AG09319 (cell line): ENCODE measurements around the gene PLEKHM3.

Experiments
- DNase-seq: peaks from one replicate; pipeline ENCODE4 v3.0.0-alpha.2; 2010; ENCODE audit warnings: low read depth; ENCODE audit errors: extremely low read depth
- TF ChIP-seq, protein P1 (sequence below): IDR thresholded peaks from 2 replicates; pipeline ENCODE4 v1.5.1; 2011; ENCODE audit warnings: low read depth, mild to moderate bottlenecking, inconsistent platforms, low read length, moderate library complexity

The PLEKHM3 gene

DNA sequence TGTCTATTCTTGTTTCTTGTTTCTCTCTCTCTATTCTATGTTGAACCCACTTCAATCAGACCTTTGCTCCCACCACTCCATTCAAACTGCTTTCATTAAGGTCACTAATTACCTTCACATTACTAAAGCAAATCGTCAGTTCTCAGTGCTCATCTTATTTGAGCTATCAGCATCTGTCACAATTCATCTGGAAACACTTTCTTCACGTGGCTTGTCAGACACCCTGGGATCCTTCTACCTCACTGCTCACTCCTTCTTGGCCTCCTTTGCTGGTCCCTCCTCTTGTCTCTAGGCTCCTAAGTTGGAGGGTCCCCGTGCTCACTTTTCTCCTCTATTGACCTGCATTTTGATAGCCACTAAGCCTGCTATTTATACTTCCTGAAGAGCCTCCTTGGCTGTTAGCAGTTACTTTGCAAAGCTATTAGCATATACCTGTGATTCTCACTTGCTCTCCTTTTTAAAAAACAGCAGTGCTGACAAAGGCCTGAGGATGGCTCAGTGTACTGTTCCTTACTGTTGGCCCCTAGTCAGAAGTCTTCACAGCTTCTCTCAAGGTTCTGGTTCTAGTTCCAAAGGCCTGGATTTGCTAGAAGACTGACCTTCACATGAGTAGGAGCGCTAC is 80.2 kb downstream of the PLEKHM3 start:
- no peak for DNase-seq
- TF ChIP-seq, protein P1, sequence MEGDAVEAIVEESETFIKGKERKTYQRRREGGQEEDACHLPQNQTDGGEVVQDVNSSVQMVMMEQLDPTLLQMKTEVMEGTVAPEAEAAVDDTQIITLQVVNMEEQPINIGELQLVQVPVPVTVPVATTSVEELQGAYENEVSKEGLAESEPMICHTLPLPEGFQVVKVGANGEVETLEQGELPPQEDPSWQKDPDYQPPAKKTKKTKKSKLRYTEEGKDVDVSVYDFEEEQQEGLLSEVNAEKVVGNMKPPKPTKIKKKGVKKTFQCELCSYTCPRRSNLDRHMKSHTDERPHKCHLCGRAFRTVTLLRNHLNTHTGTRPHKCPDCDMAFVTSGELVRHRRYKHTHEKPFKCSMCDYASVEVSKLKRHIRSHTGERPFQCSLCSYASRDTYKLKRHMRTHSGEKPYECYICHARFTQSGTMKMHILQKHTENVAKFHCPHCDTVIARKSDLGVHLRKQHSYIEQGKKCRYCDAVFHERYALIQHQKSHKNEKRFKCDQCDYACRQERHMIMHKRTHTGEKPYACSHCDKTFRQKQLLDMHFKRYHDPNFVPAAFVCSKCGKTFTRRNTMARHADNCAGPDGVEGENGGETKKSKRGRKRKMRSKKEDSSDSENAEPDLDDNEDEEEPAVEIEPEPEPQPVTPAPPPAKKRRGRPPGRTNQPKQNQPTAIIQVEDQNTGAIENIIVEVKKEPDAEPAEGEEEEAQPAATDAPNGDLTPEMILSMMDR = no peak

DNA sequence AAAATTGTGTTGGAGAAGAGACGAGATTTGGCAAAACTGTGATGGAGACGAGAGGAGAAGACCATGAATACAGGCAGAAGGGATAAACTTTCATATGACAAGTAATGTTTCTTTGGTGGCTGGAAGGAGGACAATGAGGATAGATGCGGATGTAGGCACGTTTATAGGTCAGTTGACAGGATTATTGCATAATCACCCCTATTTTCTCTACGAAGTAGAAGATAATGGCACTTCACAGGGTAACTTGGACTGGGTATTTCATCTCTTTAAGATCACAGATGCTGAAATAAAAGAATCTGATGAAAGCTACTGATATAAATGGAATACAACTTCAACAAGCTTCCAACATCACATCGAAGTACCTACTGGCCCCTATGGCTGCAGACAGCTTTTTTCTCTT is 81.0 kb downstream of the PLEKHM3 start:
- TF ChIP-seq, protein P1 = no peak
- no peak for DNase-seq

DNA sequence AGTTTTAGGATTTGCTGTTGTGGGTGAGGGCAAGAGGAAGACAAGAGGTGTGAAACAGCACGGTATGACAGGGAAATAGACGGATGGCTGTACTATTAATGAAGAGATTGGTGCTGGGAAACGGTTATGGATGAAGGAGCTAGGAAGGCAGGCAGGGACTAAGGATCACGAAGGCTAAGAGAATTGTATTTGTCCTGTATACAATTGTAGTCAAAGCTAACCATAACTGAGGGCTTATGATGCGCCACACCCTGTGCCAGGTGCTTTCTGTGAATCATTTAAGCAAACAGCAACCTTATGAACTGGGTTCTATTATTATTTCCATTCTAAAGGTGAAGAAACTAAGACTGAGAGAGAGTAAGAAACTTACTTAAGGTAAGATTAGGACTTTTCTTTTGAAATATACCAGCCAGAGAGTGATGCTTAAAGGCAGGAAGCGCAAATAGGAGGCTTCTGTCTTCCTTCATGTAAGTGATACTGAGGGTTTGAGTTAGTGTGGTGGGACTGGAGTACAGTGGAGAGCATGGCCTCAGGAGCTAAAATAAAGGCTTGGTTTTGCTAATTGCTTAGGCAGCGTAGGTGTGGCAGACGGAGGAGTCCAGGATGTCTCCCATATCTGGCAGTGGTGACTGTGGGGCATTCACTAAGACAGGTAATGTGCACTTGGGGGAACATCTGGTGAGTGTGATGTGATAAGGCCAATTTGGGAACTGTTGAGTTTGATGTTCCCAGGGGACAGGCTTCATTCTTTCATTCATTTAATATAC is 85.8 kb downstream of the PLEKHM3 start:
- TF ChIP-seq, protein P1 = no peak
- DNase-seq = no peak

DNA sequence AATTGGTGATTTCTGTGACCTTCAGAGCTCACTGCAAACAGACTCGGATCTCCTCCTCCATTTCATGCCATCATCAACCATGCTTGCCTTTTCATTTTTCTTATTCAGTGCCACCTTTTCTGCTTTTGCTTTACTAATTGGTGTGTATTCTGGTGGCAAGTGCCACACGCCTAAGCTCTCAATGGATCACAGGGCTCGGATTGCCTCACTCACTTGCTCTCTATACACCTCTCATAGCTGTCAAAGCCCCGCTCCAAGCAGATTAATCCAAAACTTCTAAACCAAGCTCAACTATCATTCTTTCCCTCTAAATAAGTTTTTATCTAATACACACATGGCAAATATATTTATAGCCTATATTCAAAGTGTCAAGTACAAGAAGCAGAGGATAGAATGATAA is 86.4 kb downstream of the PLEKHM3 start:
- no peak for DNase-seq

DNA sequence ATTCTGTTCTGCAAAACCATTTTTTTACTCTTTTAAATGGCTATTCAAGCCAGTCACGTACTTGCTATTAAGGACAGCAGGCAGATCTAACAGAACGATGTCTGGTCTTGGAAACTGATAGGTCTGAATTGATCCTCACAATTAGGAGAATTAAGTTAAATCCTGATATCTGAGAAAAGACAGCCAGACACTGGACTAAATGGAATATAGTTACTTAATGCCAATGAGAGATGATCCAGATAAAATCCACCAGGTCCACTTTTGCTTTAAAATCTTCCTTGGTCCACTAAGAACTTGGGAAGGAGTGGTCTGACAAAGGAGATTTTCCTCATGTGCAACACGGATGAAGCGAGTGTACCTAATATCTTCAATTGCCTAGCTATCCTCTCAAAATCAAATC is 86.9 kb downstream of the PLEKHM3 start:
- no peak for DNase-seq
- TF ChIP-seq, protein P1 = no peak

More for the DNA sequence above, 86.4 kb downstream of the PLEKHM3 start:
- TF ChIP-seq, protein P1 = no peak

DNA sequence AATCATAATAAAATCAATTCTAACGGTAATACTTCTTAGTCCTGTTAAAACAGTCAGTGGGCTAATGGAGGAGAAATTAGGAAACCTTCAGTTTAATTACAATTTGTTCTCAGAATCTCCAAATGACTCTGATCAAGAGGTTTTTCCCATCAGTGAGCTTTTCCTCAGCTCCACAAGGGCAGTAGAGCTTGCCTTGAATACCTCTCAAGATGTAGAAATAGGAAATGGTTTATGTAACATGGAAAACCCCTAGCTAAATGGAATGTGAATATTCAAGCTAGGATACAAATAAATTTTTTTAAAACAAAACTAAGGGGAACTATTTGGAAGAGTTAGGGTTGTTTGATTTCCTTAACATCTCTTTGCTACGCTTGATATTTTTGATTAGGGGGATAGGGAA is 87.5 kb downstream of the PLEKHM3 start:
- TF ChIP-seq, protein P1 = no peak
- no peak for DNase-seq

DNA sequence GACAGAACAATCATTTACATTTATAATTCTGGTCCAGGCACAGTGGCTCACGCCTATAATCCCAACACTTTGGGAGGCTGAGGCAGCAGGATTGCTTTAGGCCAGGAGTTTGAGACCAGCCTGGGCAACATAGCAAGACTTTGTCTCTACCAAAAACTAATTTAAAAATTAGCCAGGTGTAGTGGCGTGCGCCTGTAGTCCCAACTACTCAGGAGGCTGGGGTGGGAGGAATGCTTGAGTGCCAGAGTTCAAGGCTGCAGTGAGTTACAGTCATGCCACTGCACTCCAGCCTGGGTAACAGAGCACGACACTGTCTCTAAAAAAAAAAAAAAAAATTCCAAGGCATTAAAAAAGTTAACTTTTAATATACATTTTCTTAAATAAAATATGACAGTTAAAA is 88.1 kb downstream of the PLEKHM3 start:
- no peak for DNase-seq
- TF ChIP-seq, protein P1 = no peak
